Uterus (tissue), 4 donors: ENCODE data around the gene IZUMO1R. TPM values are rescaled to one million over a fixed set of nuclear protein-coding genes. Genes with fewer than 3 reads are reported as not detected.
"Not testable (repeated sequence)": the region's sequence is repeated elsewhere in the genome, so short reads cannot be mapped to it uniquely, and the experiment has no call there.

ENCODE experiments used
- DNase-seq, 2 donors: peaks; one replicate each; pipeline ENCODE4 v3.0.0-alpha.2; 2019 to 2020
- H3K27ac ChIP-seq, 2 donors: fragments of 200-600 bp; sonication (generic); 1 replicate in 1 of 2; 2 replicates in 1 of 2; pipeline ENCODE4 v1.5.1; 2016 to 2018
- H3K27me3 ChIP-seq, 2 donors: fragments of 200-600 bp; sonication (generic); one replicate each; pipeline ENCODE4 v1.5.1; 2018 to 2019; ENCODE audit warnings: control low read depth in 1 of 2
- H3K36me3 ChIP-seq, 2 donors: fragments of 200-600 bp; sonication (generic); one replicate each; pipeline ENCODE4 v1.5.1; 2019; ENCODE audit warnings: control low read depth in 1 of 2
- H3K4me1 ChIP-seq, 2 donors: fragments of 200-600 bp; sonication (generic); one replicate each; pipeline ENCODE4 v1.5.1; 2018 to 2019; ENCODE audit warnings: control low read depth in 1 of 2
- H3K4me3 ChIP-seq, 2 donors: fragments of 200-600 bp; sonication (generic); 1 replicate in 1 of 2; 2 replicates in 1 of 2; pipeline ENCODE4 v1.5.1; 2018 to 2019; ENCODE audit warnings: mild to moderate bottlenecking in 1 of 2
- H3K9me3 ChIP-seq, 2 donors: fragments of 200-600 bp; sonication (generic); one replicate each; pipeline ENCODE4 v1.5.1; 2019; ENCODE audit warnings: control low read depth in 1 of 2
- CTCF ChIP-seq, 4 experiments: fragments of 200-600 bp in 2 of 4; fragments of 450-650 bp in 2 of 4; sonication (generic) in 2 of 4; IDR thresholded peaks; one replicate each; pipeline ENCODE4 v1.5.1; 2016 to 2019; ENCODE audit warnings: antibody characterized with exemption in 4 of 4, mild to moderate bottlenecking in 2 of 4, moderate library complexity in 1 of 4
- POLR2A ChIP-seq, 2 donors: fragments of 450-650 bp; IDR thresholded peaks; one replicate each; pipeline ENCODE4 v1.6.1; 2016; ENCODE audit warnings: antibody characterized with exemption in 2 of 2, mild to moderate bottlenecking in 1 of 2, moderate library complexity in 1 of 2
- intact Hi-C: fragments of 100-400 bp; cut with DNase I; formaldehyde crosslinking; loops from one replicate; pipeline ENCODE4 v1.15.1; 2023; ENCODE audit warnings: low total_unique reads
- total RNA-seq, 4 donors: library from RNA; depleted of rRNA in 3 of 4; stranded (reverse); fragments of >200 nt in 3 of 4; gene quantifications; one replicate each; pipeline versions ENCODE4 v1.1.0 to v1.2.4, GENCODE V29; 2014 to 2023
- donor health status: DM: yes; HTN: yes; CAD: no.

Gene IZUMO1R
- total RNA-seq, 4 donors from 2014 or later, result not detected

DNA sequence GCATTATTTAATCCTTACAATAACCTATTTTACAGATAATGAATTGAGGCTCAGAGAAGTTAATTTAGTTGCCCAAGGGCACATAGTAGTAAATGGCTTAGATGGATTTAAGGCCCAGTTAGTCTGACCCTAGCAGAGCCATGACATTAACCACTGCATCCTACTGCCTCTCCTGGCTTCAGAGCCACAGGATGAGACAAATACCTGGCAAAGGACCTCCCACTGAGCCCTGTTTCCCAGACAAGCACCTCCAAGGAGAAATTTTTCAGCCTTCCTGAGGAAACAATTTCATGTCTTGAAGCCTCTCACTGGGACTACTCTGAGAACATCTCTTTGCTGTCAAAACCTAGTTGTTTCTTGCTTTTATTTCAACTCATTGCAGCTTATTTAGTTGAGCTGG lies 28.4 kb downstream of the IZUMO1R start:
- DNase-seq, result no peak
- Histone ChIP-seq H3K27me3 (no peaks in the 10 kb centered on the region), H3K9me3 (no peaks in the 10 kb centered on the region), H3K4me3 (no peak overlapping the region), H3K4me1 (no peaks in the 10 kb centered on the region), H3K36me3 (no peaks in the 10 kb centered on the region), H3K27ac (no peak overlapping the region)
- intact Hi-C loops, result no loop called here
- TF ChIP-seq POLR2A (IDR thresholded peaks at IDR 0.05) (no peak), CTCF (IDR thresholded peaks at IDR 0.05) (no peak)

DNA sequence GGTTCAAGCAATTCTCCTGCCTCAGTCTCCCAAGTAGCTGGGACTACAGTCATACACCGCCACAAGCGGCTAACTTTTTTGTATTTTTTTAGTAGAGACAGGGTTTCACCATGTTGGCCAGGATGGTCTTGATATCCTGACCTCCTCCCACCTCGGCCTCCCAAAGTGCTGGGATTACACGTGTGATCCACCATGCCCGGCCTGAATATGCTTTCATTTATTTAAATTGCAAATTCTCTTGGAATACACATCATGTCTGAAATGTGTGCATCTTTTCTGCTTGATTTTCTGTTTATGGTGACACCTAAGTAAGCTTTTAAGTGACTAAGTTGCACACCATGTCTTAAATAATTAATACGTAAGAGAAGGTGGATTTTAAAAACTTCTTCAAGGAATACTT lies 31.7 kb downstream of the IZUMO1R start:
- Histone ChIP-seq H3K36me3 (no peaks in the 10 kb centered on the region), H3K9me3 (no peaks in the 10 kb centered on the region), H3K27me3 (no peaks in the 10 kb centered on the region), H3K4me1 (no peaks in the 10 kb centered on the region), H3K4me3 (no peak overlapping the region), H3K27ac (no peak overlapping the region)
- no peak for DNase-seq
- no peak for TF ChIP-seq CTCF (IDR thresholded peaks at IDR 0.05)
- TF ChIP-seq POLR2A (IDR thresholded peaks at IDR 0.05), result no peak
- intact Hi-C loops, result no loop called here

- Histone ChIP-seq H3K36me3 (no peaks in the 10 kb centered on the region), H3K4me3 (no peak overlapping the region), H3K27me3 (no peaks in the 10 kb centered on the region), H3K9me3 (no peaks in the 10 kb centered on the region), H3K4me1 (no peaks in the 10 kb centered on the region), H3K27ac (no peak overlapping the region)
- TF ChIP-seq POLR2A (IDR thresholded peaks at IDR 0.05), result no peak
- TF ChIP-seq CTCF (IDR thresholded peaks at IDR 0.05), result no peak
- DNase-seq, result no peak
- intact Hi-C loops, result no loop called here
Observed at GRCh38 chr11:94338651-94339050, 34.3 kb downstream of the IZUMO1R start.

GRCh38 chr11:94342250-94342649 lies 37.9 kb downstream of the IZUMO1R start:
- Histone ChIP-seq H3K9me3 (no peaks in the 10 kb centered on the region), H3K27me3 (no peaks in the 10 kb centered on the region), H3K4me3 (no peak overlapping the region), H3K4me1 (no peaks in the 10 kb centered on the region), H3K36me3 (no peaks in the 10 kb centered on the region), H3K27ac (no peak overlapping the region)
- DNase-seq, result no peak
- intact Hi-C loops, result no loop called here
- no peak for TF ChIP-seq CTCF (IDR thresholded peaks at IDR 0.05)
- no peak for TF ChIP-seq POLR2A (IDR thresholded peaks at IDR 0.05)

GRCh38 chr11:94343495-94343894 lies 39.1 kb downstream of the IZUMO1R start:
- Histone ChIP-seq H3K27me3 (no peaks in the 10 kb centered on the region), H3K27ac (no peak overlapping the region), H3K4me1 (no peaks in the 10 kb centered on the region), H3K9me3 (no peaks in the 10 kb centered on the region), H3K36me3 (no peaks in the 10 kb centered on the region), H3K4me3 (no peak overlapping the region)
- TF ChIP-seq POLR2A (IDR thresholded peaks at IDR 0.05) (no peak), CTCF (IDR thresholded peaks at IDR 0.05) (no peak)
- no peak for DNase-seq
- intact Hi-C loops, result no loop called here

DNA sequence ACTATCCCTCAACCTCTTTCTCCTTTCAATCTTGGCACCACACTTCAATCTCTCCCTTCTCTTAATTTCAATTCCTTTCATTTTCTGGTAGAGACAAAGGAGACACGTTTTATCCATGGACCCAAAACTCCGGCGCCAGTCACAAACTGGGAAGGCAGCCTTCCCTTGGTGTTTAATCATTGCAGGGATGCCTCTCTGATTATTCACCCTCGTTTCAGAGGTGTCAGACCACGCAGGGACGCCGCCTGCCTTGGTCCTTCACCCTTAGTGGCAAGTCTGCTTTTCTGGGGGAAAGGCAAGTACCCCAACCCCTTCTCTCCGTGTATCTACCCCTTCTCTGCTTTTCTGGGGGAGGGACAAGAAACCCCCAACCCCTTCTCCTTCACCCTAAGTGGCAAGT lies 41.9 kb downstream of the IZUMO1R start:
- H3K4me1 ChIP-seq, intact Hi-C loops, H3K27ac ChIP-seq, H3K27me3 ChIP-seq, DNase-seq, H3K9me3 ChIP-seq, H3K4me3 ChIP-seq, H3K36me3 ChIP-seq: not testable (repeated sequence)

- H3K36me3 ChIP-seq, H3K27ac ChIP-seq, DNase-seq, intact Hi-C loops, H3K9me3 ChIP-seq, H3K27me3 ChIP-seq, H3K4me3 ChIP-seq, H3K4me1 ChIP-seq: not testable (repeated sequence)
Observed at GRCh38 chr11:94350850-94351563, 46.6 kb downstream of the IZUMO1R start.
